Measurements from ENCODE around the gene TMEM150B.
A peak's percentile ranks its signal among the peaks of the same experiment; 100 is the strongest.

Gene TMEM150B

DNA sequence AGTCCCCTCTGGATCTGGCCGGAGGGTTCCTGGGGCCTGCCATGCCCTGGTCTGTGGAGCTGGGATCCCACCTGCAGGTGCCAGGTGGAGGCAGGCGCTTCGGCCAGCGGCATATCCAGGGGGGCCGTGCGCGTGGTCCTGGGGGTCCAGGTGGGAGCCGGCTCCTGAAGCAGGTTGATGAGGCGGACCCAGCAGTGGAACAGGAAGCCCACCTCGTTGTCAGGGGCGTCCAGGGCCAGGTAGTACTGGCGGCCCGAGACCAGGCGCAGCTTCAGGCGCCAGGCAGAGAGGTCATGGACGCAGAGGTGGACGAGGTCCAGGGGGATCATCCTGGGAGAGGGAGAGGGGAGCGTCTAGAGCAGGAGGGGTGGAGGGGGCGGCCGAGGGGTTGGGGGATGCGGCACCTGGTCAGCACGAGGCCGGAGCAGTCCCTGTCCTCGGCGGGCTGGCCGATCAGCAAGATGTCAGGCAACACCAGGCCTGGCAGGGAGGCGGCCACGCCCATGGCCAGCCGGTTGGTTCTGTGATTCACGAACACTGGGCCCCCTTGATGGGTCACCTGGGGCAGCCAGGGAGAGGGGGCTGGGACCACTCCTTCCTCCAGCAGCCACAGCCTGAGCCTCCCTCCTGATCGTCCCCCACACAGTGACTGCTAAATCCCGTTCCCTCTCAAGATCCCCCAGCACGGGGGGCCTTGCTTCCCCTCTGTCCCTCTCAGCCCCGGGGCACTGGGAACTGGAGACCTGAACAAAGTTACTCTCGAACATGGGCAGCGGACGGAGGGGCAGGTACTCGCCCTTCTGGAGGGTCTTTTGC is 37.2 kb upstream of the TMEM150B start:
- no peak for DNase-seq (ENCODE audit: low read depth)
- TF ChIP-seq, protein P1, sequence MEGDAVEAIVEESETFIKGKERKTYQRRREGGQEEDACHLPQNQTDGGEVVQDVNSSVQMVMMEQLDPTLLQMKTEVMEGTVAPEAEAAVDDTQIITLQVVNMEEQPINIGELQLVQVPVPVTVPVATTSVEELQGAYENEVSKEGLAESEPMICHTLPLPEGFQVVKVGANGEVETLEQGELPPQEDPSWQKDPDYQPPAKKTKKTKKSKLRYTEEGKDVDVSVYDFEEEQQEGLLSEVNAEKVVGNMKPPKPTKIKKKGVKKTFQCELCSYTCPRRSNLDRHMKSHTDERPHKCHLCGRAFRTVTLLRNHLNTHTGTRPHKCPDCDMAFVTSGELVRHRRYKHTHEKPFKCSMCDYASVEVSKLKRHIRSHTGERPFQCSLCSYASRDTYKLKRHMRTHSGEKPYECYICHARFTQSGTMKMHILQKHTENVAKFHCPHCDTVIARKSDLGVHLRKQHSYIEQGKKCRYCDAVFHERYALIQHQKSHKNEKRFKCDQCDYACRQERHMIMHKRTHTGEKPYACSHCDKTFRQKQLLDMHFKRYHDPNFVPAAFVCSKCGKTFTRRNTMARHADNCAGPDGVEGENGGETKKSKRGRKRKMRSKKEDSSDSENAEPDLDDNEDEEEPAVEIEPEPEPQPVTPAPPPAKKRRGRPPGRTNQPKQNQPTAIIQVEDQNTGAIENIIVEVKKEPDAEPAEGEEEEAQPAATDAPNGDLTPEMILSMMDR (conservative IDR thresholded peaks at IDR 0.05; ENCODE audit: low read depth, low read length), result no peak

GRCh38 chr19:55360902-55361301 is 35.8 kb upstream of the TMEM150B start:
- no peak overlapping the region for H3K4me3 ChIP-seq (ENCODE audit: low read length)
- TF ChIP-seq, protein P1 (conservative IDR thresholded peaks at IDR 0.05; ENCODE audit: low read depth, low read length), result no peak

More for the DNA sequence above, 37.2 kb upstream of the TMEM150B start:
- H3K4me3 ChIP-seq (ENCODE audit: low read length), result no peak overlapping the region

DNA sequence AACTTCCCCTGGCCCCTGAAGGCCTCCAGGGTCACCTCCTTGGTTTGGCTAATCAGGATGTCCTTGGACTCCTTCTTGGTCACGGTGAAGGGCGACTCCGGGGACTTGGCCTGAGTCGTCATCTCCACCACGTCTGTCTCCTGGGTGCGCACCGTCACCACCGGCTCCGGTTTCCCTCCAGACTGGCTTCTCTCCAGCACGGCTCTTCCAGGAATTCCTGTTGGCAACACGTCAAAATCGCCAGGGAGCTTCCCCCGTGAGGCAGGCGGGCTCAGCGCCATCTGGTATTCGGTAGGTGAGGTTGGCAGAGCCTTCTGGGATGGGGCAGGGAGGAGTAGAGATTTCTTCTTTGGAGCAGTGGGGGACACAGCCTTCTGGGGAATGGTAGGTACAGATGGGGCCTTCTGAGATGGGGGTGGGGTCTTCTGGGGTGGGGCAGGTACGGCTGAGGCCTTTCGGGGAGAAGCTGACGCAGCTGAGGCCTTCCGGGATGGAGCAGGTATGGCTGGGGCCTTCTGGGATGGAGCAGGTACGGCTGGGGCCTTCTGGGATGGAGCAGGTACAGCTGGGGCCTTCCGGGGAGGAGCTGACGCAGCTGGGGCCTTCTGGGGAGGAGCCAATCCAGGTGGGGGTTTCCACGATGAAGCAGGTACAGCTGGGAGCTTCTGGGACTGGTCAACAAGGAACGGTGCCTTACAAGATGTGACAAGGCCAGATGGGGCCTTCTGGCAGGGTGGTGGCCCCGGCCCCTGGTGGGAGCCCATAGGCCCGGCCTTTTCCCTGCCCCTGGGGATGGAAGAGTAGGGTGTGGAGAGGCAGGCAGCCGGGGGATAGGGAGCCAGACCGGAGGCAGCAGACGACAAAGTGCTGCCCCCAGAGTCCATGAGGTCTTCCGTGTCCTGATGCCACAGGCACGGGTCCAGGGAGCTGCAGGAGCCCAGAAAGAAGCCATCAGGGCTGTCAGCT is 34.1 kb upstream of the TMEM150B start:
- TF ChIP-seq, protein P1 (conservative IDR thresholded peaks at IDR 0.05; ENCODE audit: low read depth, low read length), result no peak
- no peak for DNase-seq (ENCODE audit: low read depth)
- no peak overlapping the region for H3K4me3 ChIP-seq (ENCODE audit: low read length)

More at GRCh38 chr19:55360902-55361301, 35.8 kb upstream of the TMEM150B start:
- no peak for DNase-seq (ENCODE audit: low read depth)

GRCh38 chr19:55358493-55358892 is 33.4 kb upstream of the TMEM150B start:
- H3K4me3 ChIP-seq (ENCODE audit: low read length), result no peak overlapping the region
- no peak for DNase-seq (ENCODE audit: low read depth)
- TF ChIP-seq, protein P1 (conservative IDR thresholded peaks at IDR 0.05; ENCODE audit: low read depth, low read length), result no peak

GRCh38 chr19:55355213-55355821 is 30.2 kb upstream of the TMEM150B start:
- no peak for DNase-seq (ENCODE audit: low read depth)
- TF ChIP-seq, protein P1 (conservative IDR thresholded peaks at IDR 0.05; ENCODE audit: low read depth, low read length), result no peak
- H3K4me3 ChIP-seq (ENCODE audit: low read length), result no peak overlapping the region

DNA sequence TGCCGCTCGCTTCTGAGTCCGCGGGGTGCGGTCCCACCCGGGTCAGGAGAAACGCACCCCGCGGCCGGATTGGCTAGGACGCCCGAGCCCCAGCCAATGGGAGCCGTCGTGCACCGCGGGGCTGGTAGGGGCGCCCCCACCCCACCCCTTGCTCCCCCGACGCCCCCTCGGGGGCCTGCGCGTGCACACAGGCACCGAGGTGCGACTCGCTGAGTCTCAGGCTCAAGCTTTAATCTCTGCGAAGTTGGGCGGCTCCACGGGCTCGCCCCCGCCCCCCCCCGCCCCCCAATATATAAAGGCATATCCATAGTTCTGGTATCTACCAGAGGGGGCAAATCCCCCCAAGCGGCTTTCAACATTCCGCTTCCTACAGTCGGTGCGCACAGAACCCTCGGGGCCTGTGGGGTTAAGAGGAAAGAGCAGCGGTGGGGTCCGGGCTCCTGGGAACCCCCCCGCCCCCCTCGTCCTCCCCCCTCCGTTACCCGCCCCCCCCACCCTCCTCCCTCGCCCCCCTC is 29.6 kb upstream of the TMEM150B start, which contains the start of gene COX6B2:
TSS of gene COX6B2 (minus strand) at position 22 of the 515 bp plus-strand sequence. CDS start 198 bp downstream, outside the sequence.
- TF ChIP-seq, protein P1 (conservative IDR thresholded peaks at IDR 0.05; ENCODE audit: low read depth, low read length), result no peak
- peak within 1 kb of the TSS; percentile 51 for H3K4me3 ChIP-seq (ENCODE audit: low read length)
- no peak for DNase-seq (ENCODE audit: low read depth)
